RCC 7860 (cell line): ENCODE data around the gene CST4.
"Not testable (repeated sequence)": the region's sequence is repeated elsewhere in the genome, so short reads cannot be mapped to it uniquely, and the experiment has no call there.

ENCODE experiments used
- DNase-seq: peaks from one replicate; pipeline ENCODE4 v3.0.0-alpha.2; 2015; ENCODE audit warnings: low spot score
- FAIRE-seq: peaks from 2 replicates; lab custom pipeline; 2012; peaks lifted over from hg19 to GRCh38; lab: Jason Lieb, UNC

CST4 gene

GRCh38 chr20:23688684-23689398 is at the start of gene CST4:
CST4 (minus strand) TSS chr20:23689038; CDS start chr20:23688969, 69 bp downstream.
- not testable (repeated sequence) for FAIRE-seq, DNase-seq

- FAIRE-seq, DNase-seq: not testable (repeated sequence)
Observed at GRCh38 chr20:23735391-23735790, 46.6 kb upstream of the CST4 start.

- not testable (repeated sequence) for DNase-seq, FAIRE-seq
Observed at GRCh38 chr20:23734949-23735348, 46.1 kb upstream of the CST4 start.

- DNase-seq, FAIRE-seq: not testable (repeated sequence)
Observed at GRCh38 chr20:23734440-23734839, 45.6 kb upstream of the CST4 start.

- DNase-seq (no peak), FAIRE-seq (no peak)
Observed at GRCh38 chr20:23727016-23727415, 38.2 kb upstream of the CST4 start.

GRCh38 chr20:23725102-23725501 is 36.3 kb upstream of the CST4 start:
- FAIRE-seq (no peak), DNase-seq (no peak)

GRCh38 chr20:23723659-23724307 is 34.9 kb upstream of the CST4 start:
- not testable (repeated sequence) for FAIRE-seq, DNase-seq

- not testable (repeated sequence) for FAIRE-seq, DNase-seq
Observed at GRCh38 chr20:23722851-23723250, 34.0 kb upstream of the CST4 start.

GRCh38 chr20:23721962-23722361 is 33.1 kb upstream of the CST4 start:
- FAIRE-seq (no peak), DNase-seq (no peak)

- not testable (repeated sequence) for DNase-seq, FAIRE-seq
Observed at GRCh38 chr20:23719351-23719750, 30.5 kb upstream of the CST4 start.

- not testable (repeated sequence) for FAIRE-seq, DNase-seq
Observed at GRCh38 chr20:23711778-23712177, 22.9 kb upstream of the CST4 start.

- no peak for DNase-seq
- FAIRE-seq, result no peak
Observed at GRCh38 chr20:23710771-23711170, 21.9 kb upstream of the CST4 start.

GRCh38 chr20:23705895-23706294 is 17.1 kb upstream of the CST4 start:
- DNase-seq, result no peak
- FAIRE-seq, result no peak

GRCh38 chr20:23702021-23702420 is 13.2 kb upstream of the CST4 start:
- no peak for FAIRE-seq

GRCh38 chr20:23700931-23701330 is 12.1 kb upstream of the CST4 start:
- FAIRE-seq, result no peak
- DNase-seq, result no peak

More at GRCh38 chr20:23702021-23702420, 13.2 kb upstream of the CST4 start:
- DNase-seq, result no peak

- no peak for DNase-seq
- FAIRE-seq, result no peak
Observed at GRCh38 chr20:23697947-23698346, 9.1 kb upstream of the CST4 start.

GRCh38 chr20:23695068-23695395 is 6.2 kb upstream of the CST4 start:
- DNase-seq, FAIRE-seq: not testable (repeated sequence)

- DNase-seq, FAIRE-seq: not testable (repeated sequence)
Observed at GRCh38 chr20:23694178-23695067, 5.6 kb upstream of the CST4 start.

- DNase-seq, result peak; percentile 60
- FAIRE-seq, result peak; percentile 75
Observed at GRCh38 chr20:23692725-23693619, 4.1 kb upstream of the CST4 start.

- FAIRE-seq (no peak), DNase-seq (peak; percentile 19)
Observed at GRCh38 chr20:23691675-23692074, 2.8 kb upstream of the CST4 start.
